ENCODE data around the gene RMDN2. TPM values are rescaled to one million over a fixed set of nuclear protein-coding genes. Genes with fewer than 3 reads are reported as not detected.
"Not testable (repeated sequence)": the region's sequence is repeated elsewhere in the genome, so short reads cannot be mapped to it uniquely, and the experiment has no call there.

RMDN2 gene
- total RNA-seq, 1 donor from 2014 or later, result 0.78 TPM

DNA sequence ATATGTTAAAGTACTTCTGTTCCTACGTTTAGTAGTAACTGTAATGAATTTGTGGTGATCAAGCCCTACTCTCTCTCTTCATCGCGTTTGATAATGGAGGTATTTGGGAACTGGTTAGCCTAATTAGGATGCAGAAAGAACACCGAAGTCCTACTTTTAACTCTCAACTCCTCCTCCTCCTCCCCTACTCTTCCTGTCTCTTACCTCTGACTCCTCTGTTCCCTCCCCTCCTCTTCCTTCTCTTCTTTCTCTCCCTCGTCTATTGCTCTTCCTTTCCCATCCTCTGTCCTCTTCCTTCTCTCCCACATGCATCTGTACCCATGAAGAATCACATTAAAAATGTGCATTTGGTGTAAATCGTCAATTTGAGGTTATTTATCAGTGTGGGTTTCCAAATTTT, 57.8 kb downstream of the RMDN2 start:
- intact Hi-C loops (cut with micrococcal nuclease), result loop anchor here (1.0 kb wide), 5 partner anchors 94 to 525 kb away; no protein-coding TSS in a partner anchor

DNA sequence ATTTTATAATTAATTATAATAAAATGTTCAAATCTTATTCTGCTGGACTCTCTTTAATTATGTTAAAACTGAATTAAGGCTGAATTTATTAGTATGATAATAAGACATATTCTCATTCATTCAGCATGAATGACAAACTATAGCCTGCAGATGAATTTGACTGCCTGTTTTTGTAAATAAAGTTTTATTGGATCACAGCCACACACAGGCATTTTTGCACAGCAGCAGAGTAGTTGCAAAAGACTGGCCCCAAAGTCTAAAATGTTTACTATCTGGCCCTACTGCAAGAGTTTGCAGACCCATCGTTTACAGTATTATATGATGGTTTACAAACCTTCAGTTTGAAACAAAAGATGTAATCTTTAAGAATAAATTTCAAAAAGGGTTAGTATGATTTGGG, 58.6 kb downstream of the RMDN2 start:
- intact Hi-C loops (cut with micrococcal nuclease), result no loop called here

DNA sequence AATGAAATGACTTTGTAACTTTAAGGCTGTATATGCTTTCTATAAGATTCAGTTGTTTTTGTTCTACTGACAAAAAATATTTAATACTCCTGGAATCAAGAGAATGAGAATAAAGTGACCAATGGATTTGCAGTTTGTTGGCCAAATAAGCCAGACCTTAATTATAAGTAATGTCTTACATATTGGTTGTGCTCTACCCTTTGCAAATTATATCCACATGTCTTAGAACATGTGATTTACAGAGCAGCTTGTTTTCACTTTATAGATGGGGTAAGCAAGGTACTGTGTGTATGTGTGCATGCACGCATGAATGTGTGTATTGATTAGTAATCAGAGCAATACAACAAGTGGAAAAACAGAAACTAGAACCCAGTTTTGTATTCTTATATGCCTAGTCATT, 59.1 kb downstream of the RMDN2 start:
- intact Hi-C loops (cut with micrococcal nuclease), result no loop called here

DNA sequence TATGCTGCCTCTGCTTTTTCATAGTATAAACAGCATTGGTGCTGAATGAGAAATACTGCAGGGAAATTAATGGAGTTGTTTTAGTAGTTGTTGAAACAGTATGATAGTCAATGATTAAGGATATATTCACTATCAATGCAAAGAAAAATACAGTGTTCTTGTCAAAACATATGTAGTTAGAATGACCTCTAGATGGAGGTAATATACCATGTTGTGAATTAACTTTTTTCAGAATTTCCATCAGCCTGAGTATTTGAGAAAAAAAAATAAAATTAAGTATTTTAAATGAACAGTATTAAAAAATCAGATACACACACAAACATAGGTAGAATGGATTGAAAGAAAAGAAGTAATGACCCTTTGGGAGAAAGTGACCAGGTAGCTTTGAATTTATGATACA, 59.5 kb downstream of the RMDN2 start:
- intact Hi-C loops (cut with micrococcal nuclease), result no loop called here

DNA sequence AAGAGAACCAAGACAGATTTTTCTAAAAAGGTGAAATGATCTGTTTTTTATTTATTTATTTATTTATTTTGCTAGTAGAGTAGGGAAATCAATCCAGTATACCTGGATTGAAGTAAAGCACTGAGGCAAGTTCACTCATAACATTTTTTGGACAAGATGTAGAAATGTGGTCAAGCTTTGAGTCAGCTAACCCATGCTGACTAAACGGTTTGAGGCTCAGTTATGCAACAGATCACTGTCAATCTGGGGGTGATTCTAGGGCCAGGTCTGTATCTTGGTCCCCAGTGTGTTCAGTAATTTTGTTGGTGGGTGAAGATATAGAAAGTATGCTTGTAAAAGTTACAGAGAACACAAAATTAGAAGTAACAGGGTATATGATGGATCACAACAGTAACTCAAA, 60.2 kb downstream of the RMDN2 start:
- intact Hi-C loops (cut with micrococcal nuclease), result no loop called here

DNA sequence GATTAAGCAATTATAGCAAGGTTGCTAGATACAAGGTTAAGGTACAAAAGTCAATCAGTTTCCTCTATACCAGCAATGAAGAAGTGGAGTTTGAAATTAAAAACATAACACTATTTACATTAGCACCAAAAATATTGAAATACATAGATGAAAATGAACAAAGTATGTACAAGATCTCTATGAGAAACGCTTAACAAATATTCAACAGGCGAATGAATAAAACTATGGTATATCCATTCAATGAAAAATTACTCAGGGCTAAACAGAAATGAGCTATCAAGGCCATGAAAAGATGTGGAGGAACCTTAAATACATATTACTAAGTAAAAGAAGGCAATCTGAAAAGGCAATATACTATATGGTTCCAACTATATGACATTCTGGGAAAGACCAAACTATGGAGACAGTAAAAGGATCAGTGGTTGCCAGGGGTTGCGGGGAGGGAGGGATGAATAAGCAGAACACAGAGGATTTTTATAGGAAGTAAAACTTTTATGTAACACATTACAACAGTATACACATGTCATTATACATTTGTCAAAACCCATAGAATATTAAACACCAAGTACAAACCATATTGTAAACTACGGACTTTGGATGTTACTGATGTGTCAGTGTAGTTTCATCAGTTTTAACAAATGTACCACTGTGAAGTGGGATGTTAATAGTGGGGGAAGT, 62.1 kb downstream of the RMDN2 start:
- intact Hi-C loops (cut with micrococcal nuclease), result no loop called here

DNA sequence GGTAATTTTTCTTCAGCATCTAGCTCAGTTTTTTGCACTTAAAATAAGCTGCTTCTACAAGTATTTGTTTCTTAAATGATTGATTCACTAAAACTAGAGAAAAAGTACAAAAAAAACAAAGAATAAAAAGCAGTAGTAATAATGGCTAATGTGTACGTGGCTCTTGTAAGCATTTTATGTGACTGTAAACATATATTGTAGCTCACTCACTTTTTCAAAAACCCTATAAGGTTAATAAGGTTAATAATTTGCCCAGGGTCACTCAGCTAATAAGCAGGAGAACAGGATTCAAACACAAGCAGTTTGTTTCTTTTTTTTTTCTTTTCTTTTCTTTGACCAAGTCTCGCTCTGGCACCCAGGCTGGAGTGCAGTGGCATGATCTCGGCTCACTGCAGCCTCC, 67.5 kb downstream of the RMDN2 start:
- intact Hi-C loops (cut with micrococcal nuclease), result no loop called here

DNA sequence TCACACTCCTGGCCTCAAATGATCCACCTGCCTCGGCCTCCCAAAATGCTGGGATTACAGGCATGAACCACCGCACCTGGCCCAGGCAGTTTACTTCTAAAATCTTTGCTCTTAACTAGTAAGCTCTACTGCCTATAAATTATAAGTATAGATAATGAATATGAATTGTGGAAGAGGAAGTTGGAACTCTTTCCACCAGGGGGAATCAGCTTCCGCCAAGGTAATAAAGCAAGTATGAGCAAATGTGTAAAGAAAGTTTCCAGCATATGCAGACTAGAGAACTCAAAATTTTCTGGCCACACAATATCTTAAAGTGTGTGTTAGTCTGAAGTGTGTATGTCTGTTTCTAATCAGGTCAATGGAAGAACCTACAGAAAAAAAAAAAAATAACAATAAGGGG, 68.1 kb downstream of the RMDN2 start:
- intact Hi-C loops (cut with micrococcal nuclease), result no loop called here

DNA sequence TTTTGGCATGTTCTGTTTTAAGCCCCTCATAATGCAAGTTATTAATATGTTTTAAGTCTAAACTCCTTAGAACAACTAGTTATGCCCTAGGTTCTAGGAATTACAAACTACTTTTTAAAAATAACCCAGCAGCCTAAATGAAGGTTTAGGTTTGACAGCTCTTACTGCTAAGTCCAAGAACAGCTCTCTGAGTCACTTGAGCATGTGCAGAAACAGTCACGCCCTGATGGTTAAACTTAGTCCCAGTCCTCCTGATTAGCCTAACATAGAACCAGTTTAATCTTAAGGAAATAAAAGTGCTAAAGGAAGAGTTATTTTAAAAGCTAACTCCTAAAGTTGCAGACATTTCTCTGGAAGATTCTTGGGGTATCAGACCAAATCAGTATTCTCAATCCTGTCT, 72.5 kb downstream of the RMDN2 start:
- intact Hi-C loops (cut with micrococcal nuclease), result no loop called here

DNA sequence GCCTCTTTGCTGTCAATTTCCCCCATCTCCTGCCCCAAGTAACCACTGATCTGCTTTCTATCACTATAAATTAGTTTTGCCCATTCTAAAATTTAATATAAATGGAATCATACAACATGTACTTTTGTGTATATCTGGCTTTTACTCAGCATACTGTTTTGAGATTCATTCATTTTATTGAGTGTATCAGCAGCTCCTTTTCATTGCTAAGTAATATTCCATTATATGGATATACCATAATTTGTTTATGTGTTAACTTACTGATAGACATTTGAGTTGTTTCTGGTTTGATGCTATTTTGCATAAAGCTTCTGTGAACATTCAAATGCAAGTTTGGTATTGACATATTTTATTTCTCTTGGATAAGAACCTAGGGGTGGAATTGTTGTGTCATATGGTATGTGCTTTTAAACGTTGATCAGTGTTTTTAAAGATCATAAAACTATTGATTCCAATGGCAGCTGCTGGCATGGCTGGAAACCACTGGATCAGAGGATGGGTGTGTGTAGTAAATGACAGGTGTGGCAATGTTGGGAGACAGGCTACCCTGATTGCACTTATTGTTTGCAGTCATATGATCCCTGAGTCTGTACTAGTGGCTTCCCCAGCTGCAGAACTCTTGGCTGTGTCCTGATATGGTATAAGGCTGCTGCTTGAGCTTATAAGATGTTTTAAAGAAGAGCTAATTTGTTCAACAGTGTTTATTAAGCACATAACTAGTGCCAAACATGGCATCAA, 75.6 kb downstream of the RMDN2 start:
- intact Hi-C loops (cut with micrococcal nuclease), result no loop called here

DNA sequence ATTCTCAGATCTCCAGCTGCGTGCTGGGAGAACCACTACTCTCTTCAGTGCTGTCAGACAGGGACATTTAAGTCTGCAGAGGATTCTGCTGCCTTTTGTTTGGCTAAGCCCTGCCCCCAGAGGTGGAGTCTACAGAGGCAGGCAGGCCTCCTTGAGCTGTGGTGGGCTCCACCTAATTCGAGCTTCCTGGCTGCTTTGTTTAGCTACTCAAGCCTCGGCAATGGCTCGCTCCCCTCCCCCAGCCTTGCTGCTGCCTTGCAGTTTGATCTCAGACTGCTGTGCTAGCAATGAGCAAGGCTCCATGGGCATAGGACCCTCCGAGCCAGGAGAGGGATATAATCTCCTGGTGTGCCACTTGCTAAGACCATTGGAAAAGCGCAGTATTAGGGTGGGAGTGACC, 85.1 kb downstream of the RMDN2 start:
- intact Hi-C loops (cut with micrococcal nuclease), result not testable (repeated sequence)

DNA sequence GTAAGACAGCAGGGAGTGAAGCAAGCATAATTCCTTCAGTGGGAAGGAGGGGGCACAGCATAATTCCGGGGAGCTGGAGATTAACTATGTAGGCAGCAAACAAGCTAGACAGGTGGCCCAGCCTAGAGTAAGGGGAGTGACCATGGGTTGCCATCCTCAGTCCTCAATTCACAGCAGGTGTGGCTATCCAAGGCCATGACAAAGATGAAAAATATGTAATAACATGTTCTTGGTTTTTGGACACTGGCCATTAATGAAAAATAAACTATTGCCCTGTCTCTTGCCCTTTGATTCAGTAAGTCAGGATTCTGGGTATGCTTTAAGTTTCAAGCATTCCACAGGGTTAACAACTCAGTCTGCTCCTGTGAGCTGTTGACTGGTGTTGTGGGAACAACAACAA, 85.9 kb downstream of the RMDN2 start:
- intact Hi-C loops (cut with micrococcal nuclease), result no loop called here

DNA sequence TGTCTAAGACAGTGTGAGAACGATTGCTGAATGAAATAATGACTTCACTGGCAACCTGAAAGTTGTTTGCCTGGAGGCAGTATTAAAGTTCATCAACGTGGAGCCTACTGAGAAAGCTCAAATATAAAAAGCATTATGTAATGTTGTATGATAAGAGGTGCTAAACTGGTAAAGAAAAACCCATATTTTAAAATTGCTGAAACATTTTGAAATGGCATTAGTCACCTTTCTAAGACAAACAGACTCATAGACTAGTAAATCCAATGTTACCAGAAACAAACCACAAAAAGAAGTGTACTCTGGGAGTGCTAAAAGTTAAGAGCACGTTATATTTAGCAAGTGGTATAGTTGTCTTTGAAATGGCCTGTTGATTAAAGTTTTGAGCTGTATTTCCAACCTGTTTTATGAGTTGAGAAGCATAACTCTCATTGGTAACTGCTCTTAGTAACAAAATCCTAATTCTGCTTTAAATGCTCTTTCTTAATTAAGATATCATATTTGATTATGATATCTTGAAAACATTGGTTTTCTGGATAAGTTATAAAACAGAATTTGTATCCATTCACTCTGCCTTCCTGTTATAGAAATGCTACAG, 88.2 kb downstream of the RMDN2 start:
- intact Hi-C loops (cut with micrococcal nuclease), result no loop called here

DNA sequence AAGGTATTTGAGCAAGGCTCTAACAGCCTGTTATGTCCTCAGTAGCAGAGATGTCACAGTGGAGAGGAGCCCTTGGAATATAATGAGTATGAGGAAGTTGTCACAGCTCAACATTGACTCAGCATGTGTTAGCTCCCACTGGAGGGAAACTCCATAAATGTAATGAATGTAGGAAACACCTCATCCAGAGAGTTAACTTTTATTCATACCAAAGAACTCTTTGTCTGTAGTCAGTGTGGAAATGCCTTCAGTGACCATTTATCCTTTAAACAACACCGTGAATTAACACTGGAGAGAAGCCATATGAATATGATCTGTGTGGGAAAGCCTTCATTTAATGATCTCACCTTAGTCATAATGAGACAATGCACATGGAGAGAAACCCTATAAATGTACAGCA, 91.1 kb downstream of the RMDN2 start:
- intact Hi-C loops (cut with micrococcal nuclease), result no loop called here

DNA sequence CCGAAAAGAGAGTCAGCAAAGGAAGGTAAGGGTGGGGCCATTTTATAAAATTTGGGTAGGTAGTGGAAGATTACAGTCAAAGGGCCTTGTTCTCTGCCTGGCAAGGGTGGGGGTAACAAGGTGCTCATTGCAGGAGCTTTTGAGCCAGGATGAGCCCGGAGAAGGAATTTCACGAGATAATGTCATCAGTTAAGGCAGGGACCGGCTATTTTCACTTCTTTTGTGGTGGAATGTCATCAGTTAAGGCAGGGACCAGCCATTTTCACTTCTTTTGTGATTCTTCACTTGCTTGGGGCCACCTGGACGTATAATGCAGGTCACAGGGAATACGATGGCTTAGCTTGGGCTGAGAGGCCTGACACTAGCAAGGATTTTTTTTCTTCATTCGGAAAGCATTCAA, 92.7 kb downstream of the RMDN2 start:
- intact Hi-C loops (cut with micrococcal nuclease), result no loop called here

DNA sequence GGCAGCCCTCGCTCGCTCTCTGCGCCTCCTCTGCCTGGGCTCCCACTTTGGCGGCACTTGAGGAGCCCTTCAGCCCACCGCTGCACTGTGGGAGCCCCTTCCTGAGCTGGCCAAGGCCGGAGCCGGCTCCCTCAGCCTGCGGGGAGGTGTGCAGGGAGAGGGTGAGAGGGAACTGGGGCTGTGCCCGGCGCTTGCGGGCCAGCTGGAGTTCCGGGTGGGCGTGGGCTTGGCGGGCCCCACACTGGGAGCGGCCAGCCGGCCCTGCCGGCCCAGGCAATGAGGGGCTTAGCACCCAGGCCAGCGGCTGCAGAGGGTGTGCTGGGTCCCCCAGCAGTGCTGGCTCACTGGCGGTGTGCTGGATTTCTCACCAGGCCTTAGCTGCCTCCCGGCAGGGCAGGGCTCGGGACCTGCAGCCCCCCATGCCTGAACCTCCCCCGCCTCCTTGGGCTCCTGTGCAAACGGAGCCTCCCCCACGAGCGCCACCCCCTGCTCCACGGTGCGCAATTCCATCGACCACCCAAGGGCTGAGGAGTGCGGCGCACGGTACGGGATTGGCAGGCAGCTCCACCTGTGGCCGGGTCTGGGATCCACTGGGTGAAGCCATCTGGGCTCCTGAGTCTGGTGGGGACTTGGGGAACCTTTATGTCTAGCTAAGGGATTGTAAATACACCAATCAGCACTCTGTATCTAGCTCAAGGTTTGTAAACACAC, 95.4 kb downstream of the RMDN2 start:
- intact Hi-C loops (cut with micrococcal nuclease), result not testable (repeated sequence)

DNA sequence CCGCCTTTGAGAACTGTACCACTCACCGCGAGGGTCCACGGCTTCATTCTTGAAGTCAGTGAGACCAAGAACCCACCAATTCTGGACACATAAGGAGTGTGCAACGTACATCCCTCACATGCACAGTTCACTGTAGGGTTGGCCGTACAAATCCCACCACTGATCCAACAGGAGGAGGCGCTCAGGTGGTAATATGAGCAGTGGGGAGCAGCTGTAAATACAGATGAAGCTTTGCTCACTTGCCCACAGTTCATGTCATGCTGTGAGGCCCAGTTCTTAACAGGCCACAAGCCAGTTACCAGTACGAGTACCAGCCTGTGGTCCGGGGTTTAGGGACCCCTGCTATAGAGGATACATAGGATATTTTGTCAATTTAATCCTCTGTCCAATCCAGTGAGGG, 96.5 kb downstream of the RMDN2 start:
- intact Hi-C loops (cut with micrococcal nuclease), result no loop called here

DNA sequence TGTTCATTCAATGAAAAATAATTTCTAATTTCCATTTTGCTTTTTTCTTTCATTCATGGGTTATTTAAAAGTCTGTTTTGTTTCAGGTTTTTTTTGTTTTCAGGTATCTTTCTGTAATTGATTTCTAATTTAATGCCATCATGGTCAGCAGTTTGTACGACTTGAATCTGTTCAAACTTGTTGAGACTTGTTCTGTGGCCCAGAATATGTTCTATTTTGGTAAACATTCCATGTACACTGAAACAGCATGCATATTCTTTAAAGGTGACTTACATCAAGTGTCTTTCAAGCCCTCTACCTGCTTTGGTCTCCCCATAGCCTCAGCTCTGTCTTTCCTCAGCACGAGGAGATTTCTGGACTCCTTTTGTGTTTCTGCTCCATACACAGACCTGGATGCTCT, 101.8 kb downstream of the RMDN2 start:
- intact Hi-C loops (cut with micrococcal nuclease), result no loop called here

DNA sequence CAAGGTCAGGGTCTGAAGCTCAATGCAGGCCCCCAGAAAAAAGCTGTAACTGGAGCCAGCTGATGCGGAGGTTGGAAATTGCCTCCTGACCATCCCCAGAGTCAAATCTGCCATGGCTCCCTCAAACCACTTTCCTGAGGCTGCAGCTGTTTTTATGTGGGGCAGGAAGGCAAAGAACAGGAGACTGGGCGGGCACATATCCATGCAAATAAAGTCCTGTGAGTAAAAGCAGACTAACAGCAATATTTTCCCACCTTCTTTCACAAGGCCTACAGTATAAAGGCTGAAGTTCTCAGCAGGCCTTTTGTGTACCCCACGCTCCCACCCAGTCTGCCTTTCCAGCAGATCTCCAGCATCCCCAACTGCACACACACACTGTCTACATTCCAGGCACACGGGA, 103.7 kb downstream of the RMDN2 start:
- intact Hi-C loops (cut with micrococcal nuclease), result no loop called here

DNA sequence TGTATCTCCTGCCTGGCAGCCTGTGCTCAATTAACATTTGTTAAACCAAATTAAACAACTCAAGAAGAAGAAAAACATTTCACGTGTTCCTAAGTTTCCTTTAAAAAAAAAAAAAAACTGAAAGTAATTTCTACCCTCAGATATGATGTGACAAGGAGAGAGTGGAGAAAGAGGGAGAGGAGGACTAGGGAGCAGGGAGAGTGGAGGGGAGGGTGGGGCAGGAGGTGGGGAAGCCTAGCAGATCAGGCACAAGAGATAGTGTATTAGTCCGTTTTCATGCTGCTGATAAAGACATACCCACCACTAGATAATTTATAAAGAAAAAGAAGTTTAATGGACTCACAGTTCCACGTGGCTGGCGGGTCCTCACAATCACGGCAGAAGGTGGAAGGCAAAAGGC, 104.4 kb downstream of the RMDN2 start:
- intact Hi-C loops (cut with micrococcal nuclease), result no loop called here

DNA sequence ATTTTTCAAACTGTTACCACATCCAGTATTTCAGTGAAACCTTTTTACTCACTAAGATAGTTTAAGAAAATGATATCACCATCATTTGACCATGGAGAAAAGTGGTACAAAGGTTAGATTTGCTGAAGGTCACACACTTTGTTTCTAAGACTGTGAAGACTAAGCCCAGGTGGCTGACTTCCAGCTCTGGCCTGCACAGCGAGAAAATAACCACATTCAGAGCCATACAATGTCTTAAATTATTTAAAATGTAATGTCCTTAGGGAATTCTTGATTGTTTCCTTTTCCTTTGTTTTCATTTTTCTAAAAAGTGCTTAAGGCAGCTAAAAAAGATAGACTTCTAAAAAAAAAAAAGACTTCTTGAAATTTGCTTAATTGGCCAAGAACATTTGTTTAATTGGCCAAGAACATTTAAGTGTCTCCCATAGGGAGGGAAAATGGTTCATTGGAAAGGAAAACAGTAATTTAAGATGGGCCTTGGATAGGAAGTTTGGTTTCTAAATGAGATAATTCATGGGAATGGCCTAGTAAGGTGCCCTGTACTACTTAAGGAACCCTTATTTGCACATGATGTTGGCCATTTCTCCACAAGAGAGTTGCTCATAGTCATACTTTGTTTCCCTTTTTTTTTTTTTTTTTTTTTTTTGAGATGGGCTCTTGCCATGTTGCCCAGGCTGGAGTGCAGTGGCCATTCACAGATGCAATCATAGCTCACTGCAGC, 105.7 kb downstream of the RMDN2 start:
- intact Hi-C loops (cut with micrococcal nuclease), result no loop called here

DNA sequence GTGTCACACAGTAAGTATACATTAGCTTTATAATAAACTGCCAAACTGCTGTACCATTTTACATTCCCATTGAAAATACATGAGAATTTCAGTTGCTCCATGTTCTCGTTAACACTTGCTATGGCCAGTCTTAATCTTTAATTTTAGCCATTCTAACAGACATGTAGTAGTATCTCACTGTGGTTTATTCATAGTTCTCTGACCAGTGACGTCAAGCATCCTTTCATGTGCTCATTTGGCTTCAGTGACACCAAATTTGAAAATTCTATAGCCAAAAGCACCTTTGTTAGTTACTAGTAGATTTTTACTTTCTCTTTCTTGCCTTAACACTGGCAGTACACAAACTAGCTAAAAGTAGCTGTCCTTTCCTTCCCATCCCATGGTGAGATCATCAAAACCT, 107.9 kb downstream of the RMDN2 start:
- intact Hi-C loops (cut with micrococcal nuclease), result no loop called here
